IMR-90 (cell line): ENCODE results near the gene TOR2A. TPM values are rescaled to one million over a fixed set of nuclear protein-coding genes. Genes with fewer than 3 reads are reported as not detected.

Experiments used
- ATAC-seq: fragments of 200-7000 bp; cut with Tn5 transposase; 2 replicates; pipeline ENCODE4 v1.9.1; 2020; ENCODE audit warnings: low read depth, mild to moderate bottlenecking, moderate library complexity
- BruUV-seq: library from RNA; stranded (reverse); fragments of 400-500 nt; replicated peaks from 2 replicates; lab custom pipeline; 2021; lab: Mats Ljungman, UMichigan
- CTCF ChIA-PET: fragments of 300-600 bp; formaldehyde crosslinking; extraction: SDS; loops from one replicate; lab custom pipeline; 2021; ENCODE audit warnings: antibody characterized with exemption; lab: Yijun Ruan, JAX
- POLR2A ChIA-PET: fragments of 300-600 bp; sonication (Branson Sonifier 250); formaldehyde crosslinking; loops from one replicate; lab custom pipeline; 2022; ENCODE audit warnings: antibody characterized with exemption; ENCODE audit not compliant: unreplicated experiment; lab: Charles Lee
- DNase-seq: peaks from one replicate; pipeline ENCODE4 v3.0.0; 2013
- H2AFZ ChIP-seq: replicated peaks from 2 replicates; pipeline ENCODE3; 2013; ENCODE audit warnings: low read length, mild to moderate bottlenecking; ENCODE audit not compliant: poor library complexity
- H2AK5ac ChIP-seq: 2 replicates; pipeline ENCODE4 v1.6.1; 2013; ENCODE audit warnings: low read depth, low read length, inconsistent platforms
- H2AK9ac ChIP-seq: replicated peaks from 2 replicates; pipeline ENCODE3; 2013; ENCODE audit warnings: mild to moderate bottlenecking, low read depth, low read length, moderate library complexity; ENCODE audit not compliant: poor library complexity
- H2BK120ac ChIP-seq: 2 replicates; pipeline ENCODE4 v1.6.1; 2013; ENCODE audit warnings: low read depth, low read length, inconsistent platforms
- H2BK15ac ChIP-seq: 3 replicates; pipeline ENCODE4 v1.6.1; 2013; ENCODE audit warnings: low read depth, low read length, inconsistent platforms
- H2BK20ac ChIP-seq: 2 replicates; pipeline ENCODE4 v1.6.1; 2013; ENCODE audit warnings: low read depth, mild to moderate bottlenecking, inconsistent platforms, low read length, moderate library complexity
- H2BK5ac ChIP-seq: 2 replicates; pipeline ENCODE4 v1.6.1; 2013; ENCODE audit warnings: mild to moderate bottlenecking, low read depth, low read length, inconsistent platforms; ENCODE audit not compliant: poor library complexity, severe bottlenecking
- H3K14ac ChIP-seq: replicated peaks from 2 replicates; pipeline ENCODE4 v1.6.1; 2013; ENCODE audit warnings: low read depth, low read length, inconsistent platforms
- H3K18ac ChIP-seq: 2 replicates; pipeline ENCODE4 v1.6.1; 2013; ENCODE audit warnings: low read depth, low read length, control low read depth
- H3K23ac ChIP-seq: 2 replicates; pipeline ENCODE4 v1.6.1; 2013; ENCODE audit warnings: low read depth, low read length, inconsistent platforms
- H3K27ac ChIP-seq: 2 replicates; pipeline ENCODE4 v1.5.1; 2013; ENCODE audit warnings: mild to moderate bottlenecking, control low read depth, low read length; ENCODE audit not compliant: insufficient read depth
- H3K27me3 ChIP-seq: 2 replicates; pipeline ENCODE4 v1.6.1; 2013; ENCODE audit warnings: low read length; ENCODE audit not compliant: control insufficient read depth, insufficient read depth
- H3K36me3 ChIP-seq: 2 replicates; pipeline ENCODE4 v1.6.1; 2013; ENCODE audit warnings: low read length, mixed read lengths; ENCODE audit not compliant: control insufficient read depth, insufficient read depth
- H3K4ac ChIP-seq: 2 replicates; pipeline ENCODE4 v1.6.1; 2013; ENCODE audit warnings: low read depth, low read length, inconsistent platforms
- H3K4me1 ChIP-seq: 2 replicates; pipeline ENCODE4 v1.6.1; 2013; ENCODE audit warnings: low read length, mixed read lengths; ENCODE audit not compliant: control insufficient read depth, insufficient read depth
- H3K4me2 ChIP-seq: 2 replicates; pipeline ENCODE4 v1.6.1; 2013; ENCODE audit warnings: low read depth, mild to moderate bottlenecking, control low read depth, low read length, moderate library complexity
- H3K4me3 ChIP-seq: 2 replicates; pipeline ENCODE4 v1.5.1; 2013; ENCODE audit warnings: low read depth, mild to moderate bottlenecking, control low read depth, low read length, moderate library complexity; ENCODE audit not compliant: insufficient read depth
- H3K56ac ChIP-seq: 2 replicates; pipeline ENCODE4 v1.6.1; 2013; ENCODE audit warnings: low read length, inconsistent platforms; ENCODE audit not compliant: insufficient read depth; ENCODE audit errors: extremely low read depth
- H3K79me1 ChIP-seq, 2 experiments: 2 replicates each; pipeline ENCODE4 v1.6.1; 2013; ENCODE audit warnings: low read length in 2 of 2, inconsistent platforms in 1 of 2, low read depth in 1 of 2
- H3K9ac ChIP-seq: 2 replicates; pipeline ENCODE4 v1.6.1; 2013; ENCODE audit warnings: low read depth, low read length, control low read depth
- H3K9me1 ChIP-seq: 2 replicates; pipeline ENCODE4 v1.6.1; 2013; ENCODE audit warnings: low read length, inconsistent platforms; ENCODE audit not compliant: insufficient read depth
- H3K9me3 ChIP-seq: 2 replicates; pipeline ENCODE4 v1.6.1; 2013; ENCODE audit warnings: low read length; ENCODE audit not compliant: control insufficient read depth, insufficient read depth
- H4K20me1 ChIP-seq: 2 replicates; pipeline ENCODE4 v1.6.1; 2013; ENCODE audit warnings: low read length, inconsistent platforms; ENCODE audit not compliant: insufficient read depth
- H4K5ac ChIP-seq: 2 replicates; pipeline ENCODE4 v1.6.1; 2013; ENCODE audit warnings: mild to moderate bottlenecking, low read depth, low read length, control low read depth
- H4K8ac ChIP-seq, 2 experiments: 2 replicates each; pipeline ENCODE4 v1.6.1; 2013; ENCODE audit warnings: low read depth in 2 of 2, low read length in 2 of 2, control low read depth in 1 of 2, inconsistent platforms in 1 of 2
- H4K91ac ChIP-seq: 2 replicates; pipeline ENCODE4 v1.6.1; 2013; ENCODE audit warnings: low read depth, low read length, inconsistent platforms; ENCODE audit not compliant: insufficient read depth
- BHLHE40 ChIP-seq: fragments of 150-350 bp; IDR thresholded peaks from 2 replicates; pipeline ENCODE4 v1.6.1; 2016; ENCODE audit warnings: mild to moderate bottlenecking, low read depth, low read length
- CEBPB ChIP-seq: IDR thresholded peaks from 2 replicates; pipeline ENCODE4 v1.6.1; 2012; ENCODE audit warnings: low read depth, low read length, improper control_type of control experiment
- CHD1 ChIP-seq: IDR thresholded peaks from 2 replicates; pipeline ENCODE4 v1.6.1; 2012; ENCODE audit warnings: low read depth, low read length, improper control_type of control experiment
- ELK1 ChIP-seq: fragments of 150-350 bp; IDR thresholded peaks from 2 replicates; pipeline ENCODE4 v1.6.1; 2016; ENCODE audit warnings: low read depth, mild to moderate bottlenecking, low read length, moderate library complexity, borderline replicate concordance
- FOS ChIP-seq: fragments of 150-350 bp; IDR thresholded peaks from 2 replicates; pipeline ENCODE4 v1.6.1; 2016; ENCODE audit warnings: low read depth, low read length
- MAFK ChIP-seq: IDR thresholded peaks from 2 replicates; pipeline ENCODE4 v1.6.1; 2012; ENCODE audit warnings: low read depth, low read length, improper control_type of control experiment
- MAZ ChIP-seq: IDR thresholded peaks from 2 replicates; pipeline ENCODE4 v1.6.1; 2012; ENCODE audit warnings: low read depth, mild to moderate bottlenecking, low read length, improper control_type of control experiment, moderate library complexity, borderline replicate concordance
- MXI1 ChIP-seq: IDR thresholded peaks from 2 replicates; pipeline ENCODE4 v1.6.1; 2012; ENCODE audit warnings: low read depth, mild to moderate bottlenecking, low read length, moderate library complexity, borderline replicate concordance
- NFE2L2 ChIP-seq: fragments of 150-350 bp; IDR thresholded peaks from 2 replicates; pipeline ENCODE4 v1.6.1; 2016; ENCODE audit warnings: low read depth, mild to moderate bottlenecking, low read length
- POLR2A ChIP-seq: IDR thresholded peaks from 2 replicates; pipeline ENCODE4 v1.6.1; 2012; ENCODE audit warnings: mild to moderate bottlenecking, low read depth, low read length
- RAD21 ChIP-seq: IDR thresholded peaks from 2 replicates; pipeline ENCODE4 v1.6.1; 2012; ENCODE audit warnings: low read length, improper control_type of control experiment
- RCOR1 ChIP-seq: IDR thresholded peaks from 2 replicates; pipeline ENCODE4 v1.6.1; 2012; ENCODE audit warnings: mild to moderate bottlenecking, low read length, improper control_type of control experiment; ENCODE audit not compliant: insufficient replicate concordance
- RFX5 ChIP-seq: IDR thresholded peaks from 2 replicates; pipeline ENCODE4 v1.8.0; 2012; ENCODE audit warnings: low read depth, mild to moderate bottlenecking, low read length, moderate library complexity
- SMC3 ChIP-seq: fragments of 150-350 bp; IDR thresholded peaks from 2 replicates; pipeline ENCODE4 v1.6.1; 2016; ENCODE audit warnings: low read depth, mild to moderate bottlenecking, antibody characterized with exemption, low read length, moderate library complexity
- WGBS, 2 experiments: methylation state at CpG; one replicate each; pipeline versions ENCODE4 v1.1.5 to v1.1.7; 2013; ENCODE audit warnings: missing lambda C conversion rate in 2 of 2; ENCODE audit not compliant: insufficient read length in 1 of 2; ENCODE audit errors: extremely low coverage in 2 of 2; 5-methylcytosine and 5-hydroxymethylcytosine counted together
- dilution Hi-C: fragments of 300-500 bp; cut with HindIII; formaldehyde crosslinking; loops from one replicate; pipeline ENCODE4 v1.14.3; 2018; ENCODE audit warnings: low sequenced_read_pairs; ENCODE audit not compliant: unreplicated experiment
- in situ Hi-C: fragments of 300-500 bp; cut with MboI; formaldehyde crosslinking; loops from 3 replicates; pipeline ENCODE4 v1.14.3; 2019; ENCODE audit warnings: low sequenced_read_pairs, inconsistent platforms, mixed read lengths
- intact Hi-C: fragments of 100-400 bp; cut with micrococcal nuclease; formaldehyde crosslinking; loops from 2 replicates; pipeline ENCODE4 v1.10.0; 2022
- polyA plus RNA-seq, 3 experiments: library from polyadenylated mRNA; depleted of rRNA; stranded (reverse); fragments of >200 nt; gene quantifications; 2 replicates each; pipeline ENCODE4 v1.2.3, GENCODE V29; 2012; ENCODE audit warnings: low replicate concordance in 1 of 3
- total RNA-seq: library from RNA; depleted of rRNA; stranded (reverse); fragments of >200 nt; gene quantifications from 2 replicates; pipeline ENCODE4 v1.2.3, GENCODE V29; 2012
- TF ChIP-seq, protein P1 (sequence below): conservative IDR thresholded peaks from 2 replicates; pipeline ENCODE4 v1.5.1; 2012; ENCODE audit warnings: mild to moderate bottlenecking, low read depth, low read length, improper control_type of control experiment
- TF ChIP-seq, protein P2 (sequence below): fragments of 150-350 bp; IDR thresholded peaks from 2 replicates; pipeline ENCODE4 v1.6.1; 2017; ENCODE audit warnings: mild to moderate bottlenecking, antibody characterized with exemption, low read length, low read depth

Gene TOR2A
- total and polyA plus RNA-seq, 2 of the 4 experiments (the other 2 are of a cell fraction), result 0.90 to 12.5 TPM

DNA sequence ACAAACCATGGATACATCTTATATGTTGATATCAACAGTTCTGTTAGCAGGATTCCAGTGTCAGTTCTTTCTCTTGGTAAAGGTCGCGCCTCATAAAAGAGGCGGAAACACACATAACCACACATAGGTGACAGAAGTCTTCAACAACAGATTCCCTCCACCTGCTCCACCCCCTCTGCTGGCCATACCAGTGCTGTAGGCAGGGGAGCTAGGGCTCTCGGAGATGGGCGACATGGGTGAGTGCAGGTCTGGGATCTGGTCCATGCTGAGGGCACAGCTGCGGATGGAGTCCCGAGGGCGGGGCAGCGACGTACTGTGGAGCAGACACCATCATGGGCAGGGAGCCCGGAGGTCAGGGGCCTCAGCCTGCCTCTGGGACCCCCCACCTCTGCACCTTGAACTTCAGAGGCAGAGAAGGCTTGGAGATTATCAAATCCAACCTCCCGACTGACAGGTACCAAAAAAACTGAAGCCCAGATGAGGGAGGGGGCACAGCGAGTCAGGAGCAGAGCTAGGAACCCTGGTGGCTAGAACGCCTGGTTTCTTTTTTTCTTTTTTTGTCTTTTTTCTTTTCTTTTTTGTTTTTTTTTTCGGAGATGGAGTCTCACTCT is 12.0 kb upstream of the TOR2A start:
- Histone ChIP-seq H2BK120ac (no peak overlapping the region), H3K4me1 (no peaks in the 10 kb centered on the region), H3K18ac (no peak overlapping the region), H2AK5ac (no peak overlapping the region), H3K27ac (no peak overlapping the region), H4K8ac (no peak overlapping the region), H3K36me3 (no peaks in the 10 kb centered on the region), H4K91ac (no peak overlapping the region), H3K4me2 (no peak overlapping the region), H2AK9ac (no peak overlapping the region), H3K27me3 (peaks cover 47% of the 10 kb centered on the region), H4K5ac (no peak overlapping the region), H3K79me1 (no peaks in the 10 kb centered on the region), H2BK20ac (no peak overlapping the region), H2BK15ac (no peak overlapping the region), H3K4me3 (no peak overlapping the region), H3K9ac (no peak overlapping the region), H3K4ac (no peak overlapping the region), H4K20me1 (no peaks in the 10 kb centered on the region), H3K9me3 (no peaks in the 10 kb centered on the region), H3K14ac (no peak overlapping the region), H3K9me1 (no peaks in the 10 kb centered on the region), H3K23ac (no peak overlapping the region), H2AFZ (no peak overlapping the region), H2BK5ac (no peak overlapping the region), H3K56ac (no peak overlapping the region)
- intact Hi-C loops, result no loop called here
- dilution Hi-C loops, result no loop called here
- ATAC-seq, result no peak
- ChIA-PET CTCF (no interaction called here), POLR2A (no interaction called here)
- 40% methylated on average over 3 of the region's 15 CpGs; no CpG with 5 or more reads in 1 of the 2 experiments for WGBS, 2 experiments
- in situ Hi-C loops, result no loop called here
- no TSS peak for BruUV-seq
- no peak for DNase-seq
- TF ChIP-seq RFX5, result no peak
- no peak for TF ChIP-seq RAD21
- TF ChIP-seq CHD1, result no peak
- no peak for TF ChIP-seq NFE2L2
- TF ChIP-seq, protein P1, sequence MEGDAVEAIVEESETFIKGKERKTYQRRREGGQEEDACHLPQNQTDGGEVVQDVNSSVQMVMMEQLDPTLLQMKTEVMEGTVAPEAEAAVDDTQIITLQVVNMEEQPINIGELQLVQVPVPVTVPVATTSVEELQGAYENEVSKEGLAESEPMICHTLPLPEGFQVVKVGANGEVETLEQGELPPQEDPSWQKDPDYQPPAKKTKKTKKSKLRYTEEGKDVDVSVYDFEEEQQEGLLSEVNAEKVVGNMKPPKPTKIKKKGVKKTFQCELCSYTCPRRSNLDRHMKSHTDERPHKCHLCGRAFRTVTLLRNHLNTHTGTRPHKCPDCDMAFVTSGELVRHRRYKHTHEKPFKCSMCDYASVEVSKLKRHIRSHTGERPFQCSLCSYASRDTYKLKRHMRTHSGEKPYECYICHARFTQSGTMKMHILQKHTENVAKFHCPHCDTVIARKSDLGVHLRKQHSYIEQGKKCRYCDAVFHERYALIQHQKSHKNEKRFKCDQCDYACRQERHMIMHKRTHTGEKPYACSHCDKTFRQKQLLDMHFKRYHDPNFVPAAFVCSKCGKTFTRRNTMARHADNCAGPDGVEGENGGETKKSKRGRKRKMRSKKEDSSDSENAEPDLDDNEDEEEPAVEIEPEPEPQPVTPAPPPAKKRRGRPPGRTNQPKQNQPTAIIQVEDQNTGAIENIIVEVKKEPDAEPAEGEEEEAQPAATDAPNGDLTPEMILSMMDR, result no peak
- TF ChIP-seq CEBPB, result no peak
- TF ChIP-seq FOS, result no peak
- TF ChIP-seq MAFK, result no peak
- no peak for TF ChIP-seq MAZ
- TF ChIP-seq SMC3, result no peak
- no peak for TF ChIP-seq ELK1
- no peak for TF ChIP-seq POLR2A
- no peak for TF ChIP-seq BHLHE40
- TF ChIP-seq RCOR1, result no peak
- TF ChIP-seq, protein P2, sequence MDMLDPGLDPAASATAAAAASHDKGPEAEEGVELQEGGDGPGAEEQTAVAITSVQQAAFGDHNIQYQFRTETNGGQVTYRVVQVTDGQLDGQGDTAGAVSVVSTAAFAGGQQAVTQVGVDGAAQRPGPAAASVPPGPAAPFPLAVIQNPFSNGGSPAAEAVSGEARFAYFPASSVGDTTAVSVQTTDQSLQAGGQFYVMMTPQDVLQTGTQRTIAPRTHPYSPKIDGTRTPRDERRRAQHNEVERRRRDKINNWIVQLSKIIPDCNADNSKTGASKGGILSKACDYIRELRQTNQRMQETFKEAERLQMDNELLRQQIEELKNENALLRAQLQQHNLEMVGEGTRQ, result no peak
- no peak for TF ChIP-seq MXI1
